ENCODE data around the gene TCP1. TPM values are rescaled to one million over a fixed set of nuclear protein-coding genes. Genes with fewer than 3 reads are reported as not detected.

Gene TCP1
- total RNA-seq (288 and 302 TPM in 2 replicates), polyA plus RNA-seq (112 and 168 TPM in 2 replicates), polyA minus RNA-seq (206 and 271 TPM in 2 replicates), Bru-seq, nascent RNA (percentile 97 among the genes with signal in this experiment), BruChase-seq, experiment 1, labeled RNA remaining after a 6-hour chase (percentile 99 among the genes with signal in this experiment), BruChase-seq, experiment 2, labeled RNA remaining after a 2-hour chase (percentile 98 among the genes with signal in this experiment)
- polyA plus RNA-seq (2011; cell fraction: cytosol; rRNA removed): 119 and 120 TPM in 2 replicates
- 232 and 279 TPM in 2 replicates for polyA plus RNA-seq (2011; cell fraction: nucleus; rRNA removed)
- 253 and 293 TPM in 2 replicates for polyA plus RNA-seq (2012)
- polyA minus RNA-seq (2011; cell fraction: cytosol; rRNA and poly(A)+ RNA removed): 279 TPM
- polyA minus RNA-seq (2011; cell fraction: nucleus; rRNA and poly(A)+ RNA removed): 150 and 164 TPM in 2 replicates
- long read RNA-seq, transcript TCP1-201 (12 exons, 2,499 nt): major isoform, 584 of 657 reads
- long read RNA-seq, partial matches to known transcripts: 51 of 657 reads
- long read RNA-seq, other reads (novel, unspliced or antisense): 21 of 657 reads

DNA sequence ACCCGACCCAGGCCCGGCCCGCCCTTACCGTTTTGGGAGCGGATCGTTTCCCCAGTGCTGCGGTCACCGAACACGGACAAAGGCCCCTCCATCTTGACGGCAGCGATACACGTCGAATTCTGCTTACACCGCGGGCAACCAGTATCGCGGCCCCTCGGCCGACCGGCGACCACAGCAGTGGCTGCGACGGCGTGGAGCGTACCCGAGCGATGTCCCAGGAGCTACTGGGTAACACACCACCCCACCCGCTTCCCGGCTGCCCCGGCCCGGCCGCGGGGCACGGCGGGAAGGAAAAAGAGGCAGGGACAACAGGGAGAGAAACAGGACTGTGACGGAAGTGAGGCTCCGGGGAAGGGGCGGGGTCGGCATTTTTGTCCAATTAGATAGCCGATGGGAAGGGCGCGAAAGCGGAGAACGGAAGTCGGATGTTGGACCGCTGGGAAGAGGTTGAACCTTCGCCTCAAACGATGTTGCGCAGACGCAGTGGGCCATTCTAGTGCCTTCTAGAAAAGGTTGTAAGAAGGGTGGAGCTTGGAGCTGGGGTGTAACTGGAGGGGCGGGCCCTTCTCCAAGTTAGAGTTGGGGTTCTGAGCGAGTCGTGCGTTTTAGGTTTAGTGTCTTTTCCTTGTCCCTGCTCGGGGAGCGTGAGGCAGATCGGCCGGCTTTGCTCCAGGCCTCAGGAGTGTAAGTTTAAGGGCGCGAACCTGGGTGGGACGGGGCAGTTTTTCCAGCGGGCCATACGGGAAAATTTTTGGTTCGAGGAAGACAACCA is at the start of gene TCP1:
TSS of gene TCP1 (minus strand) at position 226 of the 772 bp plus-strand sequence. CDS start at position 92, 134 bp downstream.
- Histone ChIP-seq H3K9me1 (replicated peaks; ENCODE audit: control insufficient read depth, extremely low read depth, insufficient read depth, low read length) (no peaks in the 10 kb centered on the region), H3K36me3 (ENCODE audit: control insufficient read depth in 2 of 2, extremely low read depth in 1 of 2, insufficient read depth in 2 of 2, low read length in 2 of 2) (peaks cover 7 to 9% of the 10 kb centered on the region in 2 experiments), H3K4me1 (ENCODE audit: control insufficient read depth, extremely low read depth, insufficient read depth, low read length) (peaks cover 27% of the 10 kb centered on the region), H3K9ac (replicated peaks; ENCODE audit: extremely low read depth, insufficient read depth, low read length) (peak within 1 kb of the TSS; percentile 87), H3K4me2 (ENCODE audit: insufficient read depth, low read length) (peak within 1 kb of the TSS; percentile 89), H3K27me3 (ENCODE audit: control insufficient read depth in 2 of 2, insufficient read depth in 2 of 2, low read length in 2 of 2) (no peaks in the 10 kb centered on the region), H3K9me3 (replicated peaks; ENCODE audit: control insufficient read depth, insufficient read depth, low read length) (no peaks in the 10 kb centered on the region), H4K20me1 (replicated peaks; ENCODE audit: control insufficient read depth, extremely low read depth, insufficient read depth, low read length) (peaks cover 2% of the 10 kb centered on the region), H3K79me2 (ENCODE audit: control insufficient read depth, insufficient read depth, low read length) (peaks cover 82% of the 10 kb centered on the region), H3K4me3 (replicated peaks in 1 of 3; ENCODE audit: insufficient read depth in 1 of 3, low read depth in 1 of 3, low read length in 3 of 3) (peak within 1 kb of the TSS; percentile 63 to 95 (median 64)), H3K27ac (ENCODE audit: insufficient read depth, low read depth, low read length) (peak within 1 kb of the TSS; percentile 62), H2AFZ (ENCODE audit: low read depth, low read length) (peak within 1 kb of the TSS; percentile 87)
- intact Hi-C loops (cut with micrococcal nuclease): loop anchor here (1.0 to 10.0 kb wide), 8 partner anchors 27 to 668 kb away; partner anchors contain the start of genes ACAT2, SOD2 and WTAP
- DNase-seq (ENCODE audit: low read depth, low spot score): peak; percentile 100
- TF ChIP-seq JUN (IDR thresholded peaks at IDR 0.05; ENCODE audit: borderline replicate concordance, insufficient read depth, insufficient read length, low read depth): no peak
- TF ChIP-seq, protein P1, sequence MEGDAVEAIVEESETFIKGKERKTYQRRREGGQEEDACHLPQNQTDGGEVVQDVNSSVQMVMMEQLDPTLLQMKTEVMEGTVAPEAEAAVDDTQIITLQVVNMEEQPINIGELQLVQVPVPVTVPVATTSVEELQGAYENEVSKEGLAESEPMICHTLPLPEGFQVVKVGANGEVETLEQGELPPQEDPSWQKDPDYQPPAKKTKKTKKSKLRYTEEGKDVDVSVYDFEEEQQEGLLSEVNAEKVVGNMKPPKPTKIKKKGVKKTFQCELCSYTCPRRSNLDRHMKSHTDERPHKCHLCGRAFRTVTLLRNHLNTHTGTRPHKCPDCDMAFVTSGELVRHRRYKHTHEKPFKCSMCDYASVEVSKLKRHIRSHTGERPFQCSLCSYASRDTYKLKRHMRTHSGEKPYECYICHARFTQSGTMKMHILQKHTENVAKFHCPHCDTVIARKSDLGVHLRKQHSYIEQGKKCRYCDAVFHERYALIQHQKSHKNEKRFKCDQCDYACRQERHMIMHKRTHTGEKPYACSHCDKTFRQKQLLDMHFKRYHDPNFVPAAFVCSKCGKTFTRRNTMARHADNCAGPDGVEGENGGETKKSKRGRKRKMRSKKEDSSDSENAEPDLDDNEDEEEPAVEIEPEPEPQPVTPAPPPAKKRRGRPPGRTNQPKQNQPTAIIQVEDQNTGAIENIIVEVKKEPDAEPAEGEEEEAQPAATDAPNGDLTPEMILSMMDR (IDR thresholded peaks at IDR 0.05; ENCODE audit: extremely low read depth in 1 of 2, insufficient read depth in 1 of 2, low read depth in 1 of 2, low read length in 2 of 2): no peak
- TF ChIP-seq FOS (IDR thresholded peaks at IDR 0.05; ENCODE audit: borderline replicate concordance, insufficient read depth, low read length): no peak
- TF ChIP-seq, protein P2, sequence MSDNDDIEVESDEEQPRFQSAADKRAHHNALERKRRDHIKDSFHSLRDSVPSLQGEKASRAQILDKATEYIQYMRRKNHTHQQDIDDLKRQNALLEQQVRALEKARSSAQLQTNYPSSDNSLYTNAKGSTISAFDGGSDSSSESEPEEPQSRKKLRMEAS (IDR thresholded peaks at IDR 0.05; ENCODE audit: insufficient read depth, insufficient read length): no peak
- TF ChIP-seq POLR2AphosphoS5 (IDR thresholded peaks at IDR 0.05; ENCODE audit: insufficient read depth, low read depth, low read length): peak; percentile 90
- TF ChIP-seq GATA2 (IDR thresholded peaks at IDR 0.05; ENCODE audit: insufficient read depth, insufficient read length, low read depth, low read length): no peak
- TF ChIP-seq POLR2A (IDR thresholded peaks at IDR 0.05; ENCODE audit: low read depth, low read length): peak; percentile 88
- TF ChIP-seq EZH2 (IDR thresholded peaks at IDR 0.05; ENCODE audit: borderline replicate concordance, low read depth, low read length, severe bottlenecking): no peak
- CTCF ChIA-PET: interaction anchor here (0.7 to 2.4 kb wide), 9 partner anchors 15 to 744 kb away, joined by 3 to 7 read pairs (median 4); partner anchors contain the start of genes ACAT2 and WTAP
- dilution Hi-C loops (cut with MboI; ENCODE audit: extremely low pct_ligation_motif_present, low sequenced_read_pairs): no loop called here
- peak; percentile 99 for FAIRE-seq
- BruUV-seq (replicated peaks): no TSS peak
- POLR2A ChIA-PET: interaction anchor here (0.5 to 2.9 kb wide), 9 partner anchors 9 to 223 kb away, joined by 3 to 21 read pairs (median 3); partner anchors contain the start of genes ACAT2, SOD2 and WTAP
